Skin epidermis (tissue), 12 donors: Measurements from ENCODE around the gene MVB12A.
A peak's percentile ranks its signal among the peaks of the same experiment; 100 is the strongest.

Experiments used
- H3K27ac ChIP-seq, 21 experiments: fragments of 200-600 bp; sonication (generic) in 11 of 21; one replicate each; pipeline ENCODE4 v1.5.0; 2020; ENCODE audit warnings: mild to moderate bottlenecking in 3 of 21, inconsistent platforms in 2 of 21, moderate library complexity in 2 of 21
- H3K4me3 ChIP-seq, 7 experiments: fragments of 200-600 bp; sonication (generic) in 2 of 7; one replicate each; pipeline ENCODE4 v1.5.0; 2020; ENCODE audit warnings: inconsistent platforms in 2 of 7, mild to moderate bottlenecking in 2 of 7, moderate library complexity in 1 of 7

MVB12A gene

GRCh38 chr19:17402982-17403855 lies 16.6 kb upstream of the MVB12A start:
- H3K4me3 ChIP-seq, result peak overlapping the region in 3 of 7 experiments; percentile 14 to 44 (median 44)
- peak overlapping the region in 4 of 21 experiments; percentile 47 to 97 (median 94) for H3K27ac ChIP-seq

GRCh38 chr19:17404015-17404414 lies 15.8 kb upstream of the MVB12A start:
- Histone ChIP-seq H3K4me3 (peak overlapping the region in 6 of 7 experiments; percentile 14 to 44 (median 33)), H3K27ac (peak overlapping the region in 7 of 21 experiments; percentile 34 to 97 (median 91))

DNA sequence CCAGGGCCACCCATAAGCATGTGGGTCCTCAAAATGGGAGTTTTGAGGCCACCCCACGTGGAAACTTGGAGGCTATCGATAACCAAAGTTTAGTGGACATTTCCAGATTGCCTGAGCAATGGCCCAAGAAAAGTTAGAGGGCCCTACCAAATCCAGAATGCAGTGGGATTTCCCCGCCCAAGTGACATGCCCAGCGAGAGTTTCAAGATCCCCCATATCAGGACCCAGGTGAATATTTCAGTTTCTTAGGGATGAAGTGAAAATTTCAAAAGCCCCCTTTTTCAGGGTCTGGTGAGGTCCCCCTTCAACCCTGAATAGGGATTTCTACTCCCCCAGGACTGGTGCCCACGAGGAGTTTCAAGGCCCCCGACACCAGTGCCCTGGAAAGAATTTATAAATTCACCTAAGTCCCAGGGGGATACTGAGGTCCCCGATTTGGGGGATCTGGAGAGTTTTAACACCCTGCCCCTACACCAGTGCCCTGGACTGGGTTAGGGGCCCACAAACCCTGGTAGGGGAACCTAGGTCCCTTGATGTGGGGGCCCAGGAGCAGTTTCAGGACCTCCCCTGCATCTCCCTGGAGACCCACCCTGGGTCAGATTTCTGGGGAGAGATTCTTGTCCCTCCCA lies 15.1 kb upstream of the MVB12A start:
- Histone ChIP-seq H3K4me3 (peak overlapping the region; percentile 27 to 44 (median 37)), H3K27ac (peak overlapping the region in 20 of 21 experiments; percentile 14 to 97 (median 78))

DNA sequence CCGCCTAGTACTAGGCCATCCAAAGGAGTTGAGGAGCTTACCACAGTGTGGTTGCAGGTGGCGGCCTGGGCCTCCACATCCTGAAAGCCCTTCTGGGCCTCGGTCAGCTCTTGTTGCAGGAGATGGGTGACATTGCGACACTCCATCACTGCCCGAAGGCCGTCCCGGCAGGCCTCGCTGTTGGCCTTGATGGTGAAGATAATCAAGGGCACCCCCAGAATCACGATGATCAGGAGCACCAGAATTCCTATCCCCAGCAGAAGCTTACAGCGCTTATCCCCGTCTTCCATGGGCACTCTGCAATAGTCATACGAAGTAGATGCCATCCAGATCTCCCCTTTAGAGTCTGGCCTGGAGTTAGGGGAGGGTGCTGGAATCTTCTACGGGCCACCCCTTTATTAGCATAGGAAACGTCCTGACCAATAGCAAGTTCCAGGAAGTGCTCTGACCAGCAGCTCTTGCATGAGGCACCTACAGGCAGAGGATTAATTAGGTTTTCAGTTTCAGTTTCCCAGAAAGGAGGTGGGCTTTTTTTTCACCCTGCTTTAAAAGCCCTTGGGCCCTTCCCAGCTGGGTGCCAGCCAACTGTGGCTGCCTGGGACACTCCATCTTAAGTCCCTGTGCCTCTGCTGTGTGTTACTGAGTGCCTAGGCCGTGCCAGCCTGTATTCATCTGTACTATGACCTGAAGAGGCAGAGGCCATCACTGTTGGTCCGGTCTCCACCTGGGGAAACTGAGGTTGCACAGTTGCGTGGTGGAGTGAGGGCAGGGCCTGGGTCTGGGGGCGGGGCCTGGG lies 14.4 kb upstream of the MVB12A start, which contains the start of gene BST2:
Gene BST2, minus strand, starts transcription at position 381 of the 796 bp plus-strand sequence. Its CDS starts 55 bp downstream, at position 326.
- H3K4me3 ChIP-seq, result peak within 1 kb of the TSS; percentile 27 to 44 (median 37)
- H3K27ac ChIP-seq, result peak within 1 kb of the TSS; percentile 36 to 97 (median 78)

- H3K27ac ChIP-seq, result peak overlapping the region; percentile 26 to 97 (median 78)
- peak overlapping the region; percentile 12 to 44 (median 37) for H3K4me3 ChIP-seq
These were observed 13.6 kb upstream of the MVB12A start for GRCh38 chr19:17406046-17406886.

- Histone ChIP-seq H3K4me3 (peak overlapping the region in 6 of 7 experiments; percentile 12 to 44 (median 35)), H3K27ac (peak overlapping the region in 18 of 21 experiments; percentile 40 to 97 (median 82))
These were observed 13.0 kb upstream of the MVB12A start for GRCh38 chr19:17406887-17407196.

DNA sequence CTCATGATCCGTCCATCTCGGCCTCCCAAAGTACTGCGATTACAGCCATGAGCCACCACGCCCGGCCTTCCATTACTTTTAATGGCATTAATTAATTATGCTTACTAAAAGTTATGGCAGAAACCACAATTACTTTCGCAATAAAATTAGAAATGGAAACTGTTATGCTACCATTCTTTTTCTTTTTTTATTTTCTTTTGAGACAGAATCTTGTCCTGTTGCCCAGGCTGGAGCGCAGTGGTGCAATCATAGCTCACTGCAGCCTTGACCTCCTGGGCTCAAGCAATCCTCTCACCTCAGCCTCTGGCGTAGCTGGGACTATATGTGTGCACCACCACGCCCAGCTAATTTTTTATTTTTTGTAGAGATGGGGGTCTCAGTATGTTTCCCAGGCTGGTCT lies 9.9 kb upstream of the MVB12A start:
- Histone ChIP-seq H3K27ac (no peak overlapping the region), H3K4me3 (no peak overlapping the region)

GRCh38 chr19:17411801-17412200 lies 8.0 kb upstream of the MVB12A start:
- H3K4me3 ChIP-seq, result no peak overlapping the region

GRCh38 chr19:17414097-17414496 lies 5.8 kb upstream of the MVB12A start:
- Histone ChIP-seq H3K27ac (no peak overlapping the region), H3K4me3 (no peak overlapping the region)

More at GRCh38 chr19:17411801-17412200, 8.0 kb upstream of the MVB12A start:
- H3K27ac ChIP-seq, result peak overlapping the region in 2 of 21 experiments; percentile 21 to 28

- Histone ChIP-seq H3K4me3 (no peak overlapping the region), H3K27ac (no peak overlapping the region)
These were observed 4.7 kb upstream of the MVB12A start for GRCh38 chr19:17415121-17415520.

DNA sequence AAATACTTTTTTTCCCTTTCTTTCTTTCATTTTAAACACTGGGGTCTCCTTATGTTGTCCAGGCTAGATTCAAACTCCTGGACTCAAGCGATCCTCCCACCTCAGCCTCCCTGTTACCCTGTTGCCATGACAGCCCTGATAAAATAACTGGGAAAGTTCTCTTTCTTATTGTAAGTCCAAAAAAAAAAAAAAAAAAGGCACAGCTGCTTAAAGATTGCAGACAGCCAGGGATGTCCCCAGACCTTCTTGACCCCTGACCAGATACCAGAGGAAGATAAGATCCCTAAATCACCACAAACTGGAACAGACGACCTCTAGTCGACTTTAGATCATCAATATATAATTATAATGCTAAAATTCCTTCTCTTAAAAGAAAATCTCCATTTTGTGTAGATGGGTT lies 1.1 kb upstream of the MVB12A start:
- no peak overlapping the region for H3K4me3 ChIP-seq
- H3K27ac ChIP-seq, result peak overlapping the region in 1 of 21 experiments; percentile 72

GRCh38 chr19:17419154-17419620 lies 660 bp upstream of the MVB12A start:
- Histone ChIP-seq H3K27ac (peak overlapping the region in 17 of 21 experiments; percentile 35 to 88 (median 67)), H3K4me3 (peak overlapping the region; percentile 27 to 90 (median 69))

GRCh38 chr19:17420475-17420924 lies 653 bp downstream of the MVB12A start:
- Histone ChIP-seq H3K4me3 (peak overlapping the region; percentile 58 to 90 (median 71)), H3K27ac (peak overlapping the region; percentile 35 to 92 (median 81))

- H3K4me3 ChIP-seq, result no peak overlapping the region
- H3K27ac ChIP-seq, result no peak overlapping the region
These were observed 2.1 kb downstream of the MVB12A start for GRCh38 chr19:17421942-17422341.

- H3K4me3 ChIP-seq, result no peak overlapping the region
- no peak overlapping the region for H3K27ac ChIP-seq
These were observed 3.8 kb downstream of the MVB12A start for GRCh38 chr19:17423429-17424208.

DNA sequence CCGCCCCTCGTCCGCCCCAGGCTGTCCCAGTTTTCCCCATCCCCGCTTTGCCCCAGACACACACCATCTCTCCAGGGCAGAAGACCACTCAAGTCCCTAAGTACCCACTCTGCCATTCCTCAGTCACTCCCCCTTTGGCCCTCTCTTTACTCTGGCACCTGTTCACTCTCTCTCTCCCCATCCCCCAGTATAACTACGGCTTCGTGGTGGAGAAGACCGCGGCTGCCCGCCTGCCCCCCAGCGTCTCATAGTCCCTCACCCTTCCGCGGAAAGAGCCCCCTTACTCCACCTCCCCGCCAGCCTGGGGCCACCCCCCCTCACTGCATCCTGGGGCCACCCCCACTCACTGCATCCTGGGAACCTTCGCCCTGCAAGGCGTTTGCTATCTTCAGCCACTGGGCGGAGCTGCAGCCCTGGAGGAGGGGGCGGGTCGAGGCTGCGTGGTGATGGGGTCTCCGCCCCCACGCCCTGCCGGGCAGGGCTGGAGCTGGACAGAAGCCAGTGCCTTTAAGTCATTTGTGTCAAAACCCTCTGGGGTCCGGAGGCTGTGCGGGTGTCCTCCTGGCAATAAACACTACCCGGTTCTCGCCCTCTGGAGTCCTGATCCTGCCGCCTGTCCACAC lies 5.0 kb downstream of the MVB12A start:
- Histone ChIP-seq H3K4me3 (no peak overlapping the region), H3K27ac (no peak overlapping the region)

- Histone ChIP-seq H3K4me3 (no peak overlapping the region), H3K27ac (no peak overlapping the region)
These were observed 9.8 kb downstream of the MVB12A start for GRCh38 chr19:17429641-17430113.
